ENCODE data around the gene CLEC18B.
"Not testable (repeated sequence)": the region's sequence is repeated elsewhere in the genome, so short reads cannot be mapped to it uniquely, and the experiment has no call there.

CLEC18B gene

DNA sequence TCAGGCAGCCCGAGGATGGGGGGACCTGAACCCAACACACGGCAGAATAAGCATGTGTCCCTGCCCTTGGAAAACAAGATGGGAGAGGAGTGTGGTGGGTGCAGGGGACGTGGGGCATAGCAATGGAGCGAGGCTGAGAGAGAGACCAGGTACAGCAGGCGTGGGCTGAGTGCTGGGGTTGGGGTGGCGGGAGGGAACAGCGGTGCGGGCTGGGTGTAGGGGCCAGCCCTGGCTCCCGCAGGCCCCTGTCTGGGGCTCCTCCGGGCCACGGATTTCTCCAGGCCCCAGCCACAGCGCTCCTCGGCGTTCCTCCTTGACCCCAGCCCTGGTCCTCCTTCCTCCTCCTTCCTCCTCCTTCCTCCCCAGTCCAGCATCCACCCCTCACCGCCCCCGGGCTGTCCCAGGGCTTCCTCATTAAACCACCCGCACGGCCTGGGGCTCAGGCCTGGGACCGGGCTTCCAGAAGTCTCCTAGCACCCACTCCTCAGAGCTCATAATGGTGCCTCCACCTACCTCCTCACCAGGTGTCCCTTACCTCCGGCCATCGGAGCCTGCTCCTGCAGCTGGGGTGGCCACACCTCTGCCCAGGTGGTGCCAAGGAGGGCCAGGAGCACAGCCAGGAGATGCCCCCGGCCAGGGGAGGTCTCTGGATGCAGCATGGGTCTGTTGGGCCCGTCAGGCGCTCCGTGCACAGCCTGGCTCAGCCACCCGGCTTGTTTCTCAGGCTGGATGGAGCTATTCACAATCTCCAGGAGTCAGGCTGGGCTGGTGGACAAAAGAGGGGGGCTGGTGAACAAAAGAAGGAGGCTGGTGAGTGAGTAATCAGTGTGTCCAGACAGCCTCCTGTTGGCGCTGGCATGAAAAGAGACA, at the start of gene CLEC18B:
Gene CLEC18B, minus strand, starts transcription at position 867 of the 870 bp plus-strand sequence. Its CDS starts 208 bp downstream, at position 659.
- FAIRE-seq, result not testable (repeated sequence)

DNA sequence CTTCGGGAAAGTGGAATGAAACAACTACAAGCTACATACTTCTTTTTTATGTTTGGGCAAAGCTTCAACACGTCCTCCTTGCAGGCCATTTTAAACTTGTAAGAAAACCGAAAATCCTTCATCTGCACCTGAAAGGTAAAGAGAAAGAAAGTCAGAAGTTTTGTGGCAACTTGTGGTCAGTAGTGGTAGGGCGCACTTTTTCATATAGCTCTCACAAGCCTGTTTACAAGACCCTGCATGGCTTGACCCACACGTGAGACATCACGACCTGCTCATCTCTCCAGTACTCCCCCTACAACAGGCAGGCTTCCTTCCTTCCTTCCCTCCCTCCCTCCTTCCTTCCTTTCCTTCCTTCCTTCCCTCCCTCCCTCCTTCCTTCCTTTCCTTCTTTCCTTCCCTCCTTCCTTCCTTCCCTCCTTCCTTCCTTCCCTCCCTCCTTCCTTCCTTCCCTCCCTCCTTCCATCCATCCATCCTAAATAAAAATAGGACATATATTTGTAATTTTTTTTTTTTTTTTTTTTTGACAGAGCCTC, 48.7 kb upstream of the CLEC18B start:
- no peak for FAIRE-seq

DNA sequence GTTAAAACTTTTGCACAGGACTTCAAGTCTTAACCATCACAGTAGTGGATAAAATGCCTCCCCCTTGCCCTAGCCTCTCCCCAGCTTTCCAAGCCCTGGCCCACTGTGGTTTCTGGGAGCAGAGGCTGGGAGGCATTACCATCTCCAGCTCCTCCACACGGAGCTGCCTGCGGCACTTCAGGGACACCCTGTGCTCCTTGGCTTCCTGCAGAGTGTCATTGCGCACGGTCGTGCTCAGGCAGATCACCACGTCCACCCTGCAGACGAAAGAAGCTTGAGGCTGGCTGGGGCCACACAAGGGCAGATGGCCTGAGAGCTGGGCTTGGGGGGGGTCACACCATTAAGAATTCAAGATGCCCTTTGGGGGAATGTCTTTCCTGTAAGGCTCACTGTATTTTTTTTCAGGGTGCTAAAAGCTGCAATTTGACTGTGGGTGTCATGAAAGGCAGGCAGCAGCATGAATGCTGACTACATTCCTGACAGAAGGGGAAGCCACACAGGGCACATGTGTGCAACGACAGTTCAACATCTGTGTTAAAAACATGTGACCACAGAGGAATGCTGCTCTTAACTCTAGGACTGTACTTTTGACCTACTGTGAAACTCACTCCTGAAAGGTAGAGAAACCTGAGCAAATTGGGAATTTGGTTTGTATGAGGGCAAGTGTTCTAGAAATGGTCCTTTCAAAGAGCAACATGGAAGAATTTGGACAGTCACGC, 47.7 kb upstream of the CLEC18B start:
- no peak for FAIRE-seq

DNA sequence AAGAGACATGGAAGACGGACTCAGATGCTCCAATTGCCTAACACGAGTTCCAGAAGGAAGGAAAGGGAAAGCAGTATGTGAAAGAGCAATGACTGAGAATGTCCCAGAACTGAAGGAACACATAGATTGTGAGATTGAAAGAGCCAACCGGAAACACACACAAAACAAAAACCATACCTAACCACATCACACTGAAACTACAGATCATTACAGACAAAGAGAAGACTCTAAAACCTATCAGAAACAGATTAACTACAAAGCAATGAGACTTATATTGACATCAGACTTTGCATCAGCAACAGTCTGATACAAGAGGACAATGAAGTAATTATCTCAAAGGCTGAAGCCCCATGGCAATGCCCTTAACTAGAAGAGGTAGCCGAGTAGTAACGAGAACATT, 45.6 kb upstream of the CLEC18B start:
- no peak for FAIRE-seq

DNA sequence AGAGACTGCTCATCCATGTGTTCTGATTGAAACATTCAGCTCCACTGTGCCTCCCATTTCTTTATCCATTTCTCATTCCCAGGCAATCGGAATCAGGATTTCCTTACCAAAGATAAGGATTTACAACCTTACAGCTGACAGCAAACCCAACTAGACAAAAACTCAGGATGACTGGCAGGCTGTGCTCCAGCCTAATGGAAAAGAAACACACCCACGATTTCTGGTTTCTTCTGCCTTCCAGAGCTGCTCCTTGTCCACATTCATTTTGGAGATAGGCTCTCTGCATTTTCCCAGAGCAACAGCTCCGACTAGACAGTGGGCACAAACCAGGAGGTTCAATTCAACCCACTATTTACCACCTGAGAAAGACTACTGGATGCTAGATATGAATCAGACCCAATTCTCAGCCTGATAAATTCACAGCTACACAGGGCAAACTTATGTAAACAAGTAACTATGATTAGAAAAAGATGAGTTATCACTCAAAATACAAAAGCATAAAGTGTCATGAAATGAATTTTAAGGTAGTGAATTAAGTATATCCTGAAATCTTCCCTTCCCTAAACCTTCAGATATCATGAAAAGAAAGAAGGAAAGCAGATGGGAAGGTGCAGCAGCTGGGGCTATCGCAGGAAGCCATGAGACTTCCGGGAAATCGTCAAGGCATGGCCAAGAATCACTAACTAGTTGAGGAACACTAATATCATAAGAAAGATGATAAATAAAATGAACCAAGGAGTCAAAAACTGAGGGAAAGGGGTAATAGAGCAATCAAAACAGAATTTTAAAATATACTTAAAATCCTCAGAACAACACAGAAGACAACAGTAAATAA, 44.8 kb upstream of the CLEC18B start:
- FAIRE-seq, result no peak

DNA sequence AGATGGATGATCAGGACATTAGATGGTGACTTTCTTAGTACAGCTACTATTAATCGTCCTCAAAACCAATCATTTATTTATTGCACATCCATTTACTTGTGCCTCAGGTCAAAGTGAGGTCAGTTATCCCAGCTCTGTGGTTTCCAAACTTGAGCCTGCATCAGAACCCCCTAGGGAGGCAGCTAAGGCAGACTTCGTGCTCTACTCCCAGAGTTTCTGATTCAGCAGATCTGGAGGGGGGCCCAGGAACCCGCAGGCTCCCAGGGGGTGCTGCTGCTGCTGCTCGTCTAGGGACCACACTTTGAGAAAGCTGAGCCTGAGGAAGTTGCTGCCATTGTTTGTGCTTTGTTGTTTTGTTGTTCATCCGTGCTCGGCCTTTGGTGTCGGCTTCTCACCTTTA, 44.0 kb upstream of the CLEC18B start:
- FAIRE-seq, result no peak

DNA sequence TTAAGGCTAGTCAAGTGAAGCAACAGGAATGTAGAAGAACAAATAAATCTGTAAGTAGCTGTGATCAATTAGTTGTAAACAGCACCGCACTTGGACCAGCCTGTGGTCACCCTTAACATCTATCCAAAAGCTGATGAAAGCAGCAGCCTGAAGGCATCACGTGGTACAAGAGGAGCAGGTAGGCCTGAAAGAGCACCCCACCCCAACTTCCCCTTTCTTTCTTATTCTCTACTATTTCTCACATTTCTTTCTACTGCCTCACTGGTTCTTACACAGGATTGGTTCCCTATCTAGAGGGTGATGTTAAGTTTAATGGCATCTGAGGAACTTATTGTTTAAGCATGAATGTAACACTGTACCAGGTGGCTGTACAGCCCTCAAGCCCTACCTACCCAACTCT, 42.6 kb upstream of the CLEC18B start:
- FAIRE-seq, result no peak

DNA sequence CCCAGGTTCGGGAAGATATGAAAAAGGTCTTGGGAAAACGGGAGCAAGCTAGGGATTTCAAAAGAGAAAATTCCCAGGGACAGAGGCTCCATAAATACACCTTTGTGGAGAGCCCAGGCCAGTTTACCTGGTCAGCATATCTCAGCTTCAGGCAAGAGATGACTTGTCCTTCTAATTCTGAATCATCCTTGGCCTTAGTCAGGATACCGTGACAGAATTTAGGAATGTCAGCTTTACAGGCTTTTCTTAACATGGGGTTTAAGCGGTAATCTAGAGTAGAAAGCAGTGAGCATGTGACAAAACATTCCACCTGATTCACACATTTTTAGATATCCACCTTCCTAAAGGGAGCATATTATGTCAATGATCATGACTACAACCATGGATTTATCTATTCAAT, 41.1 kb upstream of the CLEC18B start:
- no peak for FAIRE-seq

DNA sequence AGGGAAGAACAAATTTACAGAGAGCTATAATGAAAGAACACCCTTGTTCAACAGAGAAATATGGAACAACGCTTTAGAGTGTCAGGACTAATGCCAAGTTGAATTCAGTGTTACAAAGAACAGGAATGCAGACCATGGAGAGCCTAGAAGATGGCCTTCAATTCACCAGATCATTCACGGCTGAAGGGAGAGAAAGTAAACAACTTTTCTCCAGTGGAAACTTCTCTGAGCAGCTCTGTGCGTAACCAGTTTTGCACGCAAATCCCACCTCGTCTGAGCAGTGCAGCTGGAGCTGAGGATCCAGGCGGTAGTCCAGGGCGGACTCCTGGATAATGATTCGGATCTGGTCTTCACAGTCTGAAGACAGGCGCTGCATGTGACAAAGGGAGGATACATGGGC, 40.5 kb upstream of the CLEC18B start:
- FAIRE-seq, result no peak

DNA sequence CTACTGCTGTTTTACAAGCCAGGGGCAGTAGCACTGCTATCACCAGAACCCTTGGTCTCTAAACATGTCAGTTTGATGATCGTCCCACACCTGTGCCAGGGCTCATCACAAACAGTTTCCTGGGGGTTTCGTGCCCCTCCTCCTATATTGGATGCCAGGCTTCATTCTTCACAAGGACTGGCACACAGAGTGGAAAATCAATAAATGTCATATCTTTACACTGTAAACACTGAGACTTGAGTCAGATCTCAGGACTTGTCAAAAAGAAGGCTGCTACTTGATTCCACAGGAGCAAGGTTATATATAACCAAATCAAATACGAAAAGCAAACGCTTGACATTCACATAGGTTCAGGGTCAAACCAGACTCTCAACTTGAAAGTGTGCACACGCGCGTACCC, 39.3 kb upstream of the CLEC18B start:
- no peak for FAIRE-seq

DNA sequence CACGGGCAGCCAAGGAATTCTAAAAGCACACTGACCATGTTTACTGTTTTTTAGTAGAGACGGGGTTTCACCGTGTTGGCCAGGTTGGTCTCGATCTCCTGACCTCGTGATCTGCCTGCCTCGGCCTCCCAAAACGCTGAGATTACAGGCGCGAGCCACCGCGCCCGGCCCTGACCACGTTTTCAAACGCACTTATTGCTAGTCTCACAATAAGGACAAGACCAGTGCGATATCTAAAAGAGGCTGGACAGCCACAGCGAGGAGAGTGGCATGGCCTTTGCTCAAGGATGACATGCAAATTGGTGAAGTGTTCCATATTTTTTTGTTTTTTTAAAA, 35.0 kb upstream of the CLEC18B start:
- FAIRE-seq, result no peak

DNA sequence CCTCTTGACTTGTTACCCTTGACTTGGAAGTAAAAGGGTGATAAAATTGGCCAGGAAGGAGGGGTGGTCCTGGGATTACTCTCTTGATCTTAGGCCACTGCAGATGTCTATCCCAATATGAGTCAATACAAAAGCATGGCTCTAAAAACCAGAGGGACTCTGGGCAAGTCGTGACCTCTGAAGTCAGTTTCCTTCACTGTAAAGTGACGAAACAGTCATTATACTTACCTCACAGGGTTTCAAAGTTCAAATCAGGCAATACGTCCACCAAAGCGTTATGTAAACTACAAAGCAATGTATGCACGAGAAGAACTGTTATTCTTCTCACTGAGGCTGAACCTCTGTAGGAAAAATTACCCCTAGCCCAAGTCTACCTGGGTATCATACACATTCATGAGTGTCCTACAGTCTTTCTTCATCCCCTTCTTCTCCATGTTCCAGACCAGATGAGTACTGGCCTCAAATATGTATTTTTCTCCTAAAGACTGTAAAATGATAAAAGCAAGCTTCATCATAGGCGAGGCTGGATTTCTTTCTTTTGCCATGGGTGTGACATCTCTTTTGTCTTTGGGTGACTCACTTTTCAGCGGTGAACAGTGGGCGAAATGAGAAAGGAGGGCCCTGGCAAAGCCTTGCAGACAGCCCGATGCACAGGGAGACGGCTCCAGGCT, 34.5 kb upstream of the CLEC18B start:
- no peak for FAIRE-seq

DNA sequence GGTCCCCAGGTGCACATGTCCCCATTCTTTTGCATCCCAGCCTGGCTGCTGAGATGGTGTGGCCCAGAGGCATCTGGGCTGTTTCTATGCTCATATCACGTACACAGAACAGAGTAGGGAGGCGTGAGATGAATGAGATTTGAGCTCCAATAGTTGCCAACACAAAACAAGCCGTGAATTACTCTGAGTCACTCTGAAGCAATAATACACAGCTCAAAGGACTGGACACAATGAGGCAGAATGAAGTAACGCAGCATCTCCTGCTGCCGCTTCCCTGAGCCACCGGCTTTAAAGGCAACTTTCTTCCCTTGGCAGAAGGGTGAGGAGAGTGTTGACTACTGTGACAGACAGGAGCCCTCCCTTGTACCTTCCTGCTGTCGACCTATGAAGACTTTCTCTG, 33.9 kb upstream of the CLEC18B start:
- no peak for FAIRE-seq

DNA sequence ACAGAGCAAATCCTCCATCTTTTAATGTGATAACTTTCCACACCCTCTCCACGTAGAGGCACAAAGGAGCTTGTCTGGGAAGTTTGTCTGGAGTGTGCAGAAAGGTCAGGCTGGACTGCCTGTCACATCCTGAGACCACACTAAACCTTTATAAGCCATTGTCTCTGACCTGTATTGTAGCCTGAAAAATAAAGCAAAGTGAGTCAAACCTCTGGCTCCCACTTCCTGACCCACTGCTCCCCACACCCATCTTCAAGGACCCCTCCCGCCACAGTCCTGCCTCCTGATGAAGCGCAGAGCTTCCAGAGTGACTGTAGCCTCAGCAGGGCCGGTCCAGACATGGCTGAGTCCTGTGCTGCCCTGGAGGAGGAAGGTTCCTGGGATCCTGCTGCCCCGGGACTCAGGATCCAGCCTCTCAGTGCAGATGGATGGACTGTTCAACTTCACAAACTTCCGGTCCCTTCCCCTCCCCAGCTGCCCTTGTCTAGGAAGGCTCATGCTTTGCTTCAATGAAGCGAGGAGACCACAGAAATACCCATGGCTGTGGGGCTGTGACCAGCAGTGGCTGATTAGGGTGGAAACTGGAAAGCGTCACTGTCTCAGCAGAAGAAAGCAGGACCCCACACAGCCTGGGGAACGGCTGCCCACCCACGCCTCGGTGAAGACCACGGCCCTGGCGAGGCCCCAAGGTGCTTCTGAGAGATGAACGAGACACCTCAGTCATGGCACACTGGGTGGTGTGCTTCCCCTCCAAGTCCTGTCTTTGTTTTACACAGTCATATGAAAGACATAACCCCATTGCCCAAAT, 30.9 kb upstream of the CLEC18B start:
- no peak for FAIRE-seq

DNA sequence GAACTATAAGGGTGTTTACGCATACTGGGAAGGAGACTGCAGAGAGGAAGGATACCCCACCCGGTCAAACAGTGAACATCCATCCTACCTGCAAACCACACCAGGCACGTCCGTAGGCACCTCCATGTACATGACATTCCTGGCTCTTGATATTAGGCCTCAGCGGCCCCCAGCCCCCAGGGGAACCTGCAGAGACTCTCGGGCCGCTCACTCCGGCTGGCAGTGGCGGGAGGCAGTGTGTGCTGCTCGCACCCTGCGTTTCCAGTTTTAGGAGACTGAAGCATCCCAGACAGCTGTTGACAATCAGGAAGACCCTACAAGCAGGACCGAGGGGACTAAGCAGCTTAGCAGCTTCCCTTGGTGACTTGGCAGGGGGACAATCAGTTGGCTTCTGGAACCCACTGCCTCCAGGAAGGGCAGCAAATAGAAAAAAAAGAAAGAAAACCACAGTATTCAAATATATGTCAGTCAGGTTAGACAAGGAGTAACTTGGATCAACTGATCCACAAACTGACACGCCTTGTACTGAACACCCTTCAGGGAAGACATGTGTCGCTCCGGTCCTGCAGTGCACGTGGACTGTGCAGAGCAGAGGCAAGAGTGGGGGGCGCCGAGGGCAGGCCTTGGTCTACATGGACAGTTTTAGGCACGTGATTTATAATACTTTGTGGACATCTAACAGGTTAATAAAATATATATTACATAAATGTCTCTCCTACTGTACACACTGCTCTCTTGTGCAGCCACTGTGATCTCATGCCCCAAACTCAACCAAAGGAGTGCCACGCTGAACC, 29.9 kb upstream of the CLEC18B start:
- FAIRE-seq, result no peak

DNA sequence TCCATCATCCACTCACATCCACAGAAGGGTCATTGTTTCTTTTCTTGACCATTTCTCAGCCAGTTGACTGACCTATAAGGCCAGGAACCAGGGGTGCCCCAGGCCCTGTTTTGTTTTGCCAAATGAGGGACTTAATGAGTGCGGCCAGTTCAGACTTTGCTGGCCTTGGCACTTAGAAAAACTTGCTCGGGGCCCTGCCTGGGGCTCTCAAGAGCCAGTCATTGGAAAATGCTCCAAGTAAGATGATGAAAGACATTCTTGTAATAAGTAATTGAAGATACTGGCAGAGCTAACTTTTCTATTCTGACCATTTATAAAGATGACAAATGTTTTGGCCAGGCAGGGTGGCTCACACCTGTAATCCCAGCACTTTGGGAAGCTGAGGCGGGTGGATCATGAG, 29.0 kb upstream of the CLEC18B start:
- no peak for FAIRE-seq

DNA sequence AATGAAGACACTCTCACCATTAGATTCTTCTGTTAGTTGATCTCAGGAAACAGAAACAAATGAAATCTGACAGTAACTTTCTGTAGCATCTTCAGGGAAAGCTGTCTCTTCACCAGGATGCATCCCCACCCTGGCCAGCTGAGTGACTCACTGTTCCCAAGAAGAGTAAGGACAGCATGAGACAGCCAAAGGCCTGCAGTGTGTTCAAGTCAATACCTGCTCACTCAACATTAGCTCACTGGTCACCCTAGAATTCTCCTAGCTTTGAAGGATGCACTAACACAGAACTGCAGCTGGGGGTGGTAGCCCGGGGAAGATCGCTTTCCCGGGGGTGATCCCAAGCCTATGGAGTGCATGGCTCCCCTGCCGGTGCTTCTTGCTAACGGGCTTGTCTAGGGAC, 28.2 kb upstream of the CLEC18B start:
- FAIRE-seq, result no peak

DNA sequence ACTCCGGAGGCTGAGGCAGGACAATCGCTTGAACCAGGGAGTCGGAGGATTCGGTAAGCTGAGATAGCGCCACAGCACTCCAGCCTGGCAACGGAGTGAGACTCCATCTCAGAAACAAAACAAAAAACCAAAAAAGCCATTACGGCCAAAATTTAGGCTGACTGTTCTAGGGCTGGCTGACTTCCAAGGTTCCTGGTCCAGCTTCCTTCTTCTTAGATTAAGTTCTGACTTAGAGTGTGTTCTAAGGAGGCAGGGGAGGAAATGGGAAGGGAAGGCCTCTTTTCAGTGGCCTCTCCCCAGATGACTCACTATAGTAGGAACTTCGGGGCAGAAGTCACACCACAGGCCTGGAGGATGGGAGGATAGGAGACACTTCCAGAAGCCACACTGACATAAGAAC, 27.7 kb upstream of the CLEC18B start:
- no peak for FAIRE-seq

DNA sequence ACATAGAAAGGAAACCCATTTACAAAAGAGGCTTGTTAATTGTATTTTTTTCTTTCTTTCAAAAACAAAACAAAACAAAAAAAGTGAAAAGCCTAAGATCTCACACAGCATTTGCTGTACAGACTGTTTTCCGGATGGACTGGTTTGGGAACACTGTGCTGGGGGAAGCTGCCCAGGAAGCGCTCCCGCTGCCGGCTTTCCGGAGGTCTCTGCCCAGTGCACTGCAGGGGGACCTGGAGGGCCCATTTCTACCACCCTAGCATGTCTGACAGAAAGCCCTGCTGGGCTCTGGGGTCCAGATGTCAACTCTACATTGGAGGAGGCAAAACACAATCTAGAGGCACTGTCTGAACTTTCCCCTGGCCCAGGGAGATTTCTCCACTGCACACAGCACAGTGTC, 26.3 kb upstream of the CLEC18B start:
- no peak for FAIRE-seq

DNA sequence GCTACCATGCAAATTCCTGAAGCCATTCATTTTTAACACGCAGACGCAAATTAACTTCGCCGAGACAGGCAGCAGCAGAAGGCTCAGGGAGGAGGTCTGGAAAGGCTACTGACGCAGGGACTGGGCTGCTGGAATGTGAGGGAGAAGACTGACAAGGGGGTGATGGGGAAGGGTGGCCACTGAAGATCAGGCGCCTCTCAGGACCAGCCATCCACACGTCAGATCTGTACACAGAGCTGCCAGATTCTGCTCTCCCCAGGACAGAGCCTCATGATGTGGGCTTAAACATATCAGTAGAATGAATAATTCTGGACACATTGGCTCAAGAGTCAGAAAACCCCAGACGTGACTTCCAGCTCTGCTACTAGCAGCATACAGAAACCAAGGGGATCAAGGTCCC, 25.6 kb upstream of the CLEC18B start:
- FAIRE-seq, result no peak
